Colonic mucosa (tissue), 4 donors: ENCODE results near the gene SPATS2L. TPM values are rescaled to one million over a fixed set of nuclear protein-coding genes. Genes with fewer than 3 reads are reported as not detected.

Experiments
- DNase-seq: peaks from one replicate; pipeline ENCODE4 v3.0.0-alpha.2; 2020
- H3K27ac ChIP-seq: fragments of 200-600 bp; one replicate; pipeline ENCODE4 v1.8.0; 2021
- H3K27me3 ChIP-seq: fragments of 200-600 bp; one replicate; pipeline ENCODE4 v1.8.0; 2021
- H3K36me3 ChIP-seq: fragments of 200-600 bp; one replicate; pipeline ENCODE4 v1.8.0; 2021
- H3K4me1 ChIP-seq: fragments of 200-600 bp; one replicate; pipeline ENCODE4 v1.8.0; 2021; ENCODE audit warnings: mild to moderate bottlenecking
- H3K4me3 ChIP-seq: fragments of 200-600 bp; one replicate; pipeline ENCODE4 v1.8.0; 2021
- H3K9ac ChIP-seq, 2 donors: one replicate each; pipeline ENCODE4 v1.7.0; 2013; ENCODE audit warnings: control low read depth in 2 of 2, low read depth in 2 of 2, low read length in 2 of 2
- H3K9me3 ChIP-seq: fragments of 200-600 bp; one replicate; pipeline ENCODE4 v1.8.0; 2021
- intact Hi-C: fragments of 100-400 bp; cut with DNase I; formaldehyde crosslinking; loops from one replicate; pipeline ENCODE4 v1.14.1; 2022
- total RNA-seq, 2 donors: library from RNA; stranded (reverse); fragmentation: NEBNext Ultra II Directional in 1 of 2; extraction: Animal tissue kit (Norgen Biotek cat#: 25700) in 1 of 2; gene quantifications; one replicate each; pipeline ENCODE4 v1.2.1, GENCODE V29; 2021
- TF ChIP-seq, protein P1 (sequence below): fragments of 200-600 bp; IDR thresholded peaks from one replicate; pipeline ENCODE4 v1.8.0; 2022; ENCODE audit warnings: antibody characterized with exemption, mild to moderate bottlenecking
- donor health status: healthy.
- donor health status: DM: no; HTN: no; CAD: no.
- donor health status: DM: no; HTN: no; CAD: no.

Gene SPATS2L
- total RNA-seq, 2 donors from 2014 or later, result 151 to 187 TPM

DNA sequence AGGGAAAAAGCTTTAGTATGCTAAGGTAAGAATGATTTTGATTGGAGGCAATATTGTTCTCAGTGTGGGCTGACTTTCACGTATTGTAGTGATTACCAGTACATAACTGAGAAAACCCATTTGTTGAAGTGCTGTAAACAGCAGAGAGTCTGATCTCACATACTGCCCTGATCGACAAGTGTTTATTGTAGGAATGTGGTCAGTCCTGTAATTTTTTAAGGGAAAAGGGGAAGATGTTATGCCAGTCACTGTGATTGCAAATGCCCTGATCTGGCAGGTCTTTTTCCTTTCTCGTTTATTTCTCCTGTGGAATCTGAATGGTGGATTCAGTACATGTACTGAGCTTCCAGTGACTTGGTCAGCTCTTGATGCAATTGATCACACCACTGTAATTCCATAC is 11.5 kb downstream of the SPATS2L start:
- Histone ChIP-seq H3K4me3 (no peak overlapping the region), H3K27me3 (no peaks in the 10 kb centered on the region), H3K36me3 (no peaks in the 10 kb centered on the region), H3K4me1 (no peaks in the 10 kb centered on the region), H3K9ac (no peak overlapping the region), H3K27ac (no peak overlapping the region), H3K9me3 (no peaks in the 10 kb centered on the region)
- intact Hi-C loops, result no loop called here
- TF ChIP-seq, protein P1, sequence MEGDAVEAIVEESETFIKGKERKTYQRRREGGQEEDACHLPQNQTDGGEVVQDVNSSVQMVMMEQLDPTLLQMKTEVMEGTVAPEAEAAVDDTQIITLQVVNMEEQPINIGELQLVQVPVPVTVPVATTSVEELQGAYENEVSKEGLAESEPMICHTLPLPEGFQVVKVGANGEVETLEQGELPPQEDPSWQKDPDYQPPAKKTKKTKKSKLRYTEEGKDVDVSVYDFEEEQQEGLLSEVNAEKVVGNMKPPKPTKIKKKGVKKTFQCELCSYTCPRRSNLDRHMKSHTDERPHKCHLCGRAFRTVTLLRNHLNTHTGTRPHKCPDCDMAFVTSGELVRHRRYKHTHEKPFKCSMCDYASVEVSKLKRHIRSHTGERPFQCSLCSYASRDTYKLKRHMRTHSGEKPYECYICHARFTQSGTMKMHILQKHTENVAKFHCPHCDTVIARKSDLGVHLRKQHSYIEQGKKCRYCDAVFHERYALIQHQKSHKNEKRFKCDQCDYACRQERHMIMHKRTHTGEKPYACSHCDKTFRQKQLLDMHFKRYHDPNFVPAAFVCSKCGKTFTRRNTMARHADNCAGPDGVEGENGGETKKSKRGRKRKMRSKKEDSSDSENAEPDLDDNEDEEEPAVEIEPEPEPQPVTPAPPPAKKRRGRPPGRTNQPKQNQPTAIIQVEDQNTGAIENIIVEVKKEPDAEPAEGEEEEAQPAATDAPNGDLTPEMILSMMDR, result no peak
- DNase-seq, result no peak

DNA sequence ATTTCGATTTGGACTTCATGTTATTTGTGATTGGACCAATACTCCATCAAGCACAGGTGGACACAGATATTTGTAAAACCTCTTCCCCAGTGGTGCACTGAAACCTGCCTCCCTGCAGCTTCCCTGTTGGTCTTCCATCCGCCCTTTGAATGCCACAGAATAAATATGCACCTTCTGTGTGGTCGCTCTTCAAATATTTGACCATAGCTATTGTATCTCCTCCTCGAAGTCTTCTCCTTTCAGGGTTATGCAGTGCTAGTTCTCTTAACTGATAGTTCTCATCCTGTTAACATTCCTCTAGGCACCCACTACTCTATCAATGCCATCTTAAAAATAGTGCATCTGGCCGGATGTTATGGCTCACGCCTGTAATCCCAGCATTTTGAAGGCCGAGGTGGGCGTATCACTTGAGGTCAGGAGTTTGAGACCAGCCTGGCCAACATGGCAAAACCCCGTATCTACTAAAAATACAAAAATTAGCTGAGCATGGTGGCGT is 12.5 kb downstream of the SPATS2L start:
- DNase-seq, result no peak
- Histone ChIP-seq H3K36me3 (no peaks in the 10 kb centered on the region), H3K27me3 (no peaks in the 10 kb centered on the region), H3K4me3 (no peak overlapping the region), H3K27ac (no peak overlapping the region), H3K9me3 (no peaks in the 10 kb centered on the region), H3K4me1 (no peaks in the 10 kb centered on the region), H3K9ac (no peak overlapping the region)
- intact Hi-C loops, result no loop called here
- TF ChIP-seq, protein P1, result no peak

DNA sequence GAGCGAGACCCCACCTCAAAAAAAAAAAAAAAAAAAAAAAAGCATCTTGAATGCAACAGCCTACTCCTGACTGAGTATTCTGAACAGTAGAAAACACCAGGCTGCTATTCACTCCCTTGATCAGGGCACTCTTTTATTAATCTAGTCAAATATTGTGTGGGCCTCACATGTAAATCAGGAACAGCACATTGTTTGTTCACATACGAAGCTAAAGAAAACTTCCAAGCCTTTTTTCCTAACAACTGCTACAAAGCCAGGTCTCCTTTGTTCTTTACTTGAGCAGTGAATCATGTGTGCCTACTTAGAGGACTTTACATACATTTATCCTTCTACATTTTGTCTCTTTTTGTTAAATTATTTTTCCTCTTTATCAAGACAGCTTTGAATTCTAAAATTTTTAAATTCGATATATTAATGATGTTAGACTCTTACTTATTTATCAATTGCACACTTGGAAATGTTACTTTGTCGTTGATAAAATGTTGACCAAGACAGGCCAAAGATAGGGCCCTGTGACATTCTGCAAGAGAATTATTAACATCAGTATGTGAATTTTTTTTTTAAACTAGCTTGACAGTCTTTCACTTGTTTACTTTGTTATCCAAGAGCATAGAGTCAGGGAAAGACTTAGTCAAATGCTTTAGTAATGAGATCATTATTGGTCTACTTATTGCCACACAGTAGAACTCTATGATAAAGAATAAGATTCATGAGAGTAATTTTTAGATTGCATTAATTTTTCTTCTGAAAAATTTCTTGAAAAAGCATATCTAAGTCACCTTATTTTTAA is 13.2 kb downstream of the SPATS2L start:
- Histone ChIP-seq H3K27ac (no peak overlapping the region), H3K9ac (no peak overlapping the region), H3K4me3 (no peak overlapping the region), H3K9me3 (no peaks in the 10 kb centered on the region), H3K27me3 (no peaks in the 10 kb centered on the region), H3K4me1 (no peaks in the 10 kb centered on the region), H3K36me3 (no peaks in the 10 kb centered on the region)
- DNase-seq, result no peak
- TF ChIP-seq, protein P1, result no peak
- intact Hi-C loops, result no loop called here

GRCh38 chr2:200320344-200320743 is 13.9 kb downstream of the SPATS2L start:
- H3K36me3 ChIP-seq, result no peaks in the 10 kb centered on the region
- TF ChIP-seq, protein P1, result no peak
- H3K27me3 ChIP-seq, result no peaks in the 10 kb centered on the region
- H3K4me1 ChIP-seq, result no peaks in the 10 kb centered on the region
- H3K9ac ChIP-seq, result no peak overlapping the region
- no peak for DNase-seq
- no peak overlapping the region for H3K4me3 ChIP-seq
- no peak overlapping the region for H3K27ac ChIP-seq
- no peaks in the 10 kb centered on the region for H3K9me3 ChIP-seq
- intact Hi-C loops, result no loop called here

- no peak overlapping the region for H3K27ac ChIP-seq
- H3K27me3 ChIP-seq, result no peaks in the 10 kb centered on the region
- no peaks in the 10 kb centered on the region for H3K36me3 ChIP-seq
- H3K9me3 ChIP-seq, result no peaks in the 10 kb centered on the region
- H3K4me3 ChIP-seq, result no peak overlapping the region
- intact Hi-C loops, result no loop called here
- no peak for DNase-seq
- no peak overlapping the region for H3K9ac ChIP-seq
- TF ChIP-seq, protein P1, result no peak
- H3K4me1 ChIP-seq, result no peaks in the 10 kb centered on the region
These were observed 14.5 kb downstream of the SPATS2L start for GRCh38 chr2:200320991-200321390.
